Measurements from ENCODE around the gene EFCAB6. TPM values are rescaled to one million over a fixed set of nuclear protein-coding genes. Genes with fewer than 3 reads are reported as not detected.

Gene EFCAB6
- total RNA-seq, 1 experiment from 2014 or later = 0.52 TPM

GRCh38 chr22:43560651-43561050, 251.5 kb downstream of the EFCAB6 start:
- TF ChIP-seq POLR2AphosphoS5 (IDR thresholded peaks at IDR 0.05; ENCODE audit: low read depth, low read length) = no peak
- TF ChIP-seq MAX (IDR thresholded peaks at IDR 0.05) = no peak
- TF ChIP-seq CEBPB (IDR thresholded peaks at IDR 0.05; ENCODE audit: low read depth) = no peak
- no peak for TF ChIP-seq ATF3 (IDR thresholded peaks at IDR 0.05)
- Histone ChIP-seq H3K27ac (ENCODE audit: low read depth, low read length) (no peak overlapping the region), H3K36me3 (ENCODE audit: control insufficient read depth in 1 of 2, insufficient read depth in 2 of 2, low read length in 2 of 2) (no peaks in the 10 kb centered on the region), H3K9me2 (ENCODE audit: insufficient read depth) (no peaks in the 10 kb centered on the region), H2AFZ (ENCODE audit: low read depth, low read length, poor library complexity, severe bottlenecking) (no peak overlapping the region), H3K4me1 (ENCODE audit: control insufficient read depth in 1 of 2, insufficient read depth in 2 of 2, low read length in 2 of 2) (no peaks in the 10 kb centered on the region), H3K4me2 (ENCODE audit: low read length) (no peak overlapping the region), H4K20me1 (ENCODE audit: insufficient read depth) (no peaks in the 10 kb centered on the region), H3K9me3 (ENCODE audit: control insufficient read depth in 1 of 2, insufficient read depth in 1 of 2, low read depth in 1 of 2, low read length in 2 of 2) (no peaks in the 10 kb centered on the region), H3K9ac (ENCODE audit: low read length) (no peak overlapping the region), H3K27me3 (ENCODE audit: insufficient read depth, low read length) (peaks cover 8% of the 10 kb centered on the region), H3K79me2 (ENCODE audit: insufficient read depth, low read length) (no peaks in the 10 kb centered on the region), H3K4me3 (replicated peaks in 1 of 2; ENCODE audit: low read depth in 1 of 2, low read length in 2 of 2) (no peak overlapping the region)
- ChIA-PET POLR2A (no interaction called here), RAD21 (ENCODE audit: low non-redundant PET in 1 of 2, low total read pairs in 2 of 2, uncharacterized antibody in 2 of 2, unreplicated experiment in 2 of 2) (no interaction called here), CTCF (no interaction called here)
- BruUV-seq (replicated peaks) = no TSS peak
- DNase-seq (ENCODE audit: low read depth, low spot score) (no peak), ATAC-seq (no peak)
- intact Hi-C loops (cut with micrococcal nuclease) = no loop called here

GRCh38 chr22:43555561-43556515, 256.3 kb downstream of the EFCAB6 start:
- H3K4me2 ChIP-seq (ENCODE audit: low read length) = no peak overlapping the region
- H3K4me1 ChIP-seq (ENCODE audit: control insufficient read depth in 1 of 2, insufficient read depth in 2 of 2, low read length in 2 of 2) = no peaks in the 10 kb centered on the region
- H3K27ac ChIP-seq (ENCODE audit: low read depth, low read length) = no peak overlapping the region
- intact Hi-C loops (cut with micrococcal nuclease) = no loop called here
- no peak overlapping the region for H3K9ac ChIP-seq (ENCODE audit: low read length)
- no peaks in the 10 kb centered on the region for H4K20me1 ChIP-seq (ENCODE audit: insufficient read depth)
- no peak for DNase-seq (ENCODE audit: low read depth, low spot score)
- no peak overlapping the region for H3K4me3 ChIP-seq (replicated peaks in 1 of 2; ENCODE audit: low read depth in 1 of 2, low read length in 2 of 2)
- no TSS peak for BruUV-seq (replicated peaks)
- no peaks in the 10 kb centered on the region for H3K9me3 ChIP-seq (ENCODE audit: control insufficient read depth in 1 of 2, insufficient read depth in 1 of 2, low read depth in 1 of 2, low read length in 2 of 2)
- ATAC-seq = no peak
- POLR2A ChIA-PET = no interaction called here
- no peaks in the 10 kb centered on the region for H3K79me2 ChIP-seq (ENCODE audit: insufficient read depth, low read length)
- no peaks in the 10 kb centered on the region for H3K36me3 ChIP-seq (ENCODE audit: control insufficient read depth in 1 of 2, insufficient read depth in 2 of 2, low read length in 2 of 2)
- no peak overlapping the region for H2AFZ ChIP-seq (ENCODE audit: low read depth, low read length, poor library complexity, severe bottlenecking)
- RAD21 ChIA-PET (ENCODE audit: low non-redundant PET in 1 of 2, low total read pairs in 2 of 2, uncharacterized antibody in 2 of 2, unreplicated experiment in 2 of 2) = no interaction called here
- peaks cover 15% of the 10 kb centered on the region for H3K27me3 ChIP-seq (ENCODE audit: insufficient read depth, low read length)
- no peaks in the 10 kb centered on the region for H3K9me2 ChIP-seq (ENCODE audit: insufficient read depth)
- CTCF ChIA-PET = no interaction called here
- TF ChIP-seq CTCF (IDR thresholded peaks at IDR 0.05 in 2 of 3, conservative IDR thresholded peaks at IDR 0.05 in 1 of 3; ENCODE audit: borderline replicate concordance in 1 of 3, insufficient read depth in 1 of 3, low read depth in 2 of 3, low read length in 2 of 3) (no peak), MAX (IDR thresholded peaks at IDR 0.05) (no peak), EZH2phosphoT487 (IDR thresholded peaks at IDR 0.05; ENCODE audit: borderline replicate concordance) (no peak), ZNF274 (IDR thresholded peaks at IDR 0.05; ENCODE audit: low read depth, low read length) (no peak), SIN3A (IDR thresholded peaks at IDR 0.05; ENCODE audit: low read depth) (no peak), ATF3 (IDR thresholded peaks at IDR 0.05) (no peak), FOSL1 (IDR thresholded peaks at IDR 0.05; ENCODE audit: low read depth) (no peak), SP1 (IDR thresholded peaks at IDR 0.05; ENCODE audit: low read depth) (no peak), EGR1 (IDR thresholded peaks at IDR 0.05; ENCODE audit: low read depth) (no peak), POLR2AphosphoS5 (IDR thresholded peaks at IDR 0.05; ENCODE audit: low read depth, low read length) (no peak), ELF1 (IDR thresholded peaks at IDR 0.05; ENCODE audit: borderline replicate concordance, low read depth) (no peak), SRF (IDR thresholded peaks at IDR 0.05; ENCODE audit: low read depth) (no peak), CEBPB (IDR thresholded peaks at IDR 0.05; ENCODE audit: low read depth) (no peak), TCF7L2 (IDR thresholded peaks at IDR 0.05; ENCODE audit: borderline replicate concordance, extremely low read depth, insufficient read depth, insufficient read length) (no peak), EZH2 (IDR thresholded peaks at IDR 0.05) (no peak)
